Prostate gland (tissue), 2 donors: ENCODE results near the gene ACVR2A.

Source experiments
- POLR2AphosphoS5 ChIP-seq: sonication (generic); formaldehyde crosslinking; IDR thresholded peaks from one replicate; pipeline ENCODE4 v1.6.1; 2017; ENCODE audit warnings: antibody characterized with exemption
- TF ChIP-seq, protein P1 (sequence below), 4 experiments: fragments of 200-600 bp in 2 of 4; fragments of 450-650 bp in 2 of 4; sonication (generic) in 2 of 4; IDR thresholded peaks; 1 replicate in 3 of 4; 2 replicates in 1 of 4; pipeline ENCODE4 v1.5.1; 2016 to 2019; ENCODE audit warnings: antibody characterized with exemption in 4 of 4, mild to moderate bottlenecking in 2 of 4, moderate library complexity in 2 of 4

DNA sequence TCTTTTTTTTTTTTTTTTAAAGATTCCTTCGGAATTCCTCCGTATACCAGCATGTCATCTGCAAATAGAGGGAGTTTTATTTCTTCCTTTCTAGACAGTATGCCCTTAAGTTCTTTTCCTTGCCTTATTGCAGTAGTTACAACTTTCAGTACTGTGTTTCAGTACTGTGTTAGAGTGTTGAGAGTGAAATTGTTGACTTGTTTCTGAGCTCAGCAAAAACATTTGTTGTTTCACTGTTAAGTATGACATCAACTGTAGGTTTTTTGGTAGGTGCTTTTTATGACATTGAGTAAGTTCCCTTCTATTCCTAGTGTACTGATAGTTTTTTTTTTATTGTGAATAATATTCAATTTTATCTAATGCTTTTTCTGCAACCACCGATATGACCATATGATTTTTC, 43.9 kb downstream of the ACVR2A start:
- no peak for TF ChIP-seq POLR2AphosphoS5
- TF ChIP-seq, protein P1, sequence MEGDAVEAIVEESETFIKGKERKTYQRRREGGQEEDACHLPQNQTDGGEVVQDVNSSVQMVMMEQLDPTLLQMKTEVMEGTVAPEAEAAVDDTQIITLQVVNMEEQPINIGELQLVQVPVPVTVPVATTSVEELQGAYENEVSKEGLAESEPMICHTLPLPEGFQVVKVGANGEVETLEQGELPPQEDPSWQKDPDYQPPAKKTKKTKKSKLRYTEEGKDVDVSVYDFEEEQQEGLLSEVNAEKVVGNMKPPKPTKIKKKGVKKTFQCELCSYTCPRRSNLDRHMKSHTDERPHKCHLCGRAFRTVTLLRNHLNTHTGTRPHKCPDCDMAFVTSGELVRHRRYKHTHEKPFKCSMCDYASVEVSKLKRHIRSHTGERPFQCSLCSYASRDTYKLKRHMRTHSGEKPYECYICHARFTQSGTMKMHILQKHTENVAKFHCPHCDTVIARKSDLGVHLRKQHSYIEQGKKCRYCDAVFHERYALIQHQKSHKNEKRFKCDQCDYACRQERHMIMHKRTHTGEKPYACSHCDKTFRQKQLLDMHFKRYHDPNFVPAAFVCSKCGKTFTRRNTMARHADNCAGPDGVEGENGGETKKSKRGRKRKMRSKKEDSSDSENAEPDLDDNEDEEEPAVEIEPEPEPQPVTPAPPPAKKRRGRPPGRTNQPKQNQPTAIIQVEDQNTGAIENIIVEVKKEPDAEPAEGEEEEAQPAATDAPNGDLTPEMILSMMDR (IDR thresholded peaks at IDR 0.05): no peak
